Aorta (tissue), 5 donors: Measurements from ENCODE around the gene KRTAP2-4. TPM values are rescaled to one million over a fixed set of nuclear protein-coding genes. Genes with fewer than 3 reads are reported as not detected.
"Not testable (repeated sequence)": the region's sequence is repeated elsewhere in the genome, so short reads cannot be mapped to it uniquely, and the experiment has no call there.

Experiments used
- ATAC-seq: fragments of 200-7000 bp; cut with Tn5 transposase; one replicate; pipeline ENCODE4 v1.9.1; 2022; ENCODE audit warnings: moderate library complexity; ENCODE audit not compliant: low FRiP score
- DNase-seq, 2 donors: peaks; one replicate each; pipeline ENCODE4 v3.0.0-alpha.2; 2020
- H3K27ac ChIP-seq, 2 donors: one replicate each; pipeline ENCODE4 v1.5.1; 2013; ENCODE audit warnings: low read length in 2 of 2, mild to moderate bottlenecking in 2 of 2, moderate library complexity in 2 of 2, control low read depth in 1 of 2, inconsistent platforms in 1 of 2, low read depth in 1 of 2
- H3K27me3 ChIP-seq, 2 donors: one replicate each; pipeline ENCODE4 v1.6.1; 2013; ENCODE audit warnings: control low read depth in 1 of 2, low read length in 1 of 2, mild to moderate bottlenecking in 1 of 2, moderate library complexity in 1 of 2; ENCODE audit not compliant: insufficient read depth in 2 of 2, control insufficient read depth in 1 of 2
- H3K36me3 ChIP-seq, 2 donors: one replicate each; pipeline ENCODE4 v1.6.1; 2013; ENCODE audit warnings: control low read depth in 1 of 2, low read length in 1 of 2, mild to moderate bottlenecking in 1 of 2; ENCODE audit not compliant: insufficient read depth in 2 of 2, control insufficient read depth in 1 of 2
- H3K4me1 ChIP-seq, 2 donors: one replicate each; pipeline ENCODE4 v1.6.1; 2013; ENCODE audit warnings: low read length in 2 of 2, control low read depth in 1 of 2, mild to moderate bottlenecking in 1 of 2, moderate library complexity in 1 of 2; ENCODE audit not compliant: insufficient read depth in 2 of 2, control insufficient read depth in 1 of 2
- H3K4me3 ChIP-seq, 2 donors: one replicate each; pipeline ENCODE4 v1.5.1; 2013; ENCODE audit warnings: low read length in 2 of 2, control low read depth in 1 of 2, mild to moderate bottlenecking in 1 of 2
- H3K9me3 ChIP-seq: one replicate; pipeline ENCODE4 v1.6.1; 2013; ENCODE audit warnings: mild to moderate bottlenecking, low read length; ENCODE audit not compliant: control insufficient read depth
- WGBS, 2 donors: extraction: QIAGEN DNeasy Blood & Tissue Kit; methylation state at CpG; one replicate each; pipeline ENCODE4 v1.1.7; 2013; 5-methylcytosine and 5-hydroxymethylcytosine counted together
- intact Hi-C, 2 donors: fragments of 100-400 bp; cut with DNase I; formaldehyde crosslinking; loops; one replicate each; pipeline versions ENCODE4 v1.14.2 to v1.15.0; 2022
- polyA plus RNA-seq, 2 donors: library from polyadenylated mRNA; stranded (reverse); fragments of 200-250 nt; gene quantifications; one replicate each; pipeline ENCODE4 v1.2.3, GENCODE V29; 2013
- total RNA-seq, 2 donors: library from RNA; stranded (reverse); fragmentation: NEBNext Ultra II Directional; extraction: Animal tissue kit (Norgen Biotek cat#: 25700); gene quantifications; one replicate each; pipeline ENCODE4 v1.2.1, GENCODE V29; 2021
- donor health status: healthy with polysubstance abuse.
- donor health status: Bipolar disorder and iron deficiency.
- donor health status: DM: no; HTN: no; CAD: no.
- donor health status: DM: no; HTN: no; CAD: no.
- donor health status: DM: yes; HTN: yes; CAD: no.

KRTAP2-4 gene
- total and polyA plus RNA-seq, 4 donors = not detected

DNA sequence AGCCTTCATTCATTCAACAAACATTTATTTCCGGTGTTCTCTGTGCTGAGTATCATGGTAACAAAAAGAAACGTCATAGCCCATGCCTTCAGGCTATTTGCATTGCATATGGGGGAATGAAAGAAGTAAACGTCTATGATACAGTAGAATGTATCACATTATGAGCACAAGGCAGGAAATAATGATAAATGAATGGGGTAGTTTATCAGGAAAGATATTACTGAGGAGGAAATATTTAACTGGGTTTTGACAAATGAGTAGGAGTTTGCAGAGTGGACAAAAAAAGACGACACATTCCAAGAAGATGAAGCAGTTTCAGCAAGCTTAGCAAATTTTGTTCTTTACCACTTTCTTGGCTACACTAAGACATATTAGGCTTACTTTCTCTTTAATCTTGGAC is 16.9 kb upstream of the KRTAP2-4 start:
- intact Hi-C loops = no loop called here
- H3K4me1 ChIP-seq = no peaks in the 10 kb centered on the region
- ATAC-seq = no peak
- no peak overlapping the region for H3K27ac ChIP-seq
- H3K36me3 ChIP-seq = no peaks in the 10 kb centered on the region
- H3K27me3 ChIP-seq = no peaks in the 10 kb centered on the region
- H3K9me3 ChIP-seq = no peaks in the 10 kb centered on the region
- no peak for DNase-seq
- 40 to 48% methylated on average over 4 of the region's 4 CpGs for WGBS, 2 donors
- H3K4me3 ChIP-seq = no peak overlapping the region

DNA sequence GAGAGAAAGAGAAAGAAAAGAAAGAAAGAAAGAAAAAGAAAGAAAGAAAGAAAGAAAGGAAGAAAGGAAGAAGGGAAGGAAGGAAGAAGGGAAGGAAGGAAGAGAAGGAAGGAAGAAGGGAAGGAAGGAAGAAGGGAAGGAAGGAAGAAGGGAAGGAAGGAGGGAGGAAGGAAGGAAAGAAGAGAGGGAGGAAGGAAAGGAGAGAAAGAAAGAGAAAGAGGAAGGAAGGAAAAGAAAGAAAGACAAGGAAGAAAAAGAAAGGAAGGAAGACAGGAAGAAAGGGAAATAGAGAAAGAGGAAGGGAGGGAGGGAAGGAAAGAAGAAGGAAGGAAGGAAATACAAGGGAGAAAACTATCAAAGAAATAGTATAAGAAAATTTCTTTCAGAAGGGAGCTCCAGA is 11.1 kb upstream of the KRTAP2-4 start:
- intact Hi-C loops = no loop called here
- Histone ChIP-seq H3K4me3 (no peak overlapping the region), H3K36me3 (no peaks in the 10 kb centered on the region), H3K4me1 (no peaks in the 10 kb centered on the region), H3K27me3 (no peaks in the 10 kb centered on the region), H3K27ac (no peak overlapping the region), H3K9me3 (no peaks in the 10 kb centered on the region)
- ATAC-seq = no peak
- no peak for DNase-seq

DNA sequence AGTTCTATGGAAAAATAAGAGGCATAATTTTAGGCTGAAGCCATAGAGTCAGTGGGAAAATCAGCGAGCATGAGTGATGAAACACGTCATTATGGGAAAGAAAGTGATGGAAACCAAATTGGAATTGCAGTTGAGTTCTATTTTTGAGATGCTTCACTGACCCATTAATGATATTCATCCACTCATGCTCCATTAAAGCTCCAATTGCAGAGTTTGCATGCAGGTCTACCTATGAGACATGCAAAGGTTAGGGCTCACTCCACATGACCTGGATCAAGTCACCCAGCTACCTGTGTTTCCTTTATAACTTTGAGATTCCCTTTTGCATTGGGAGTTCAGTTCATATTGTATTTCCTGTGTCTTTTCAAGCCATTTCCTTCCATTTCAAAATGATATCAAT is 8.0 kb upstream of the KRTAP2-4 start:
- 84% methylated on average over 2 of the region's 2 CpGs for WGBS, 2 donors
- intact Hi-C loops = no loop called here
- ATAC-seq (no peak), DNase-seq (no peak)
- no peaks in the 10 kb centered on the region for H3K36me3 ChIP-seq
- H3K4me1 ChIP-seq = no peaks in the 10 kb centered on the region
- no peak overlapping the region for H3K27ac ChIP-seq
- H3K27me3 ChIP-seq = no peaks in the 10 kb centered on the region
- H3K9me3 ChIP-seq = no peaks in the 10 kb centered on the region
- no peak overlapping the region for H3K4me3 ChIP-seq

DNA sequence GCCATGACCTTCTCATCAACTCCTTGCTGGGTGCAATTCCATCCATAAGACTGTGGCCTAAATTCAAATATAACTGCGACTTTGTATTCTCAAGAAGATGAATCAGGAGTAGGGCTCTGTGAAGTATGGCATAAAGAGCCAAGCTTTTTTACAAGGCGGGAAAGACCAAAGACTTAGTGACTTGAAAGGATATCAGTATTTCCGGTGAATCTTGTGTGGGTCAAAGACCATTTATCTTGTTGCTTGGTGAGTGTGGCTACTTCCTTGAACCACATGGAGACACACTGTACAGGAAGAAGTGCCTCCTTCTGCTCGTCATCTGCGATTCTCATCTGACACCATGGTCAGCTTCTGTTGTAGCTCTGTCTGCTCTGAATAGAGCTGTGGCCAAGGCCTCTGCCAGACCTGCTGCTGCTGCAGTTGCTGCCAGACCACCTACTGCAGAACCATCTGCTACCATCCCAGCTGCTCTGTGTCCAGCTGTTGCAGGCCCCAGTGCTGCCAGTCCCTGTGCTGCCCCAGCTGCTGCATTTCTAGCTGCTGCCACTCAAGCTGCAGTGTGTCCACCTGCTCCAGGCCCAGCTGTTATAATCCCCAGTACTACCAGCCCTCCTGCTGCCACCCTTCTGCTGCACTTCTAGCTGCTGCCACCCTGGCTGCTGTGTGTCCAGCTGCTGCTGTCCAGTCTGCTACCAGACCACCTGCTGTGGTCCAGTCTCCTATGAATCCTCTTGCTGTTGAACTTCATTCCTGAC is 6.1 kb upstream of the KRTAP2-4 start:
- intact Hi-C loops = no loop called here
- H3K36me3 ChIP-seq = no peaks in the 10 kb centered on the region
- no peak overlapping the region for H3K27ac ChIP-seq
- WGBS, 2 donors = 90% methylated on average over 5 of the region's 5 CpGs
- no peak overlapping the region for H3K4me3 ChIP-seq
- ATAC-seq (no peak), DNase-seq (no peak)
- H3K27me3 ChIP-seq = no peaks in the 10 kb centered on the region
- no peaks in the 10 kb centered on the region for H3K4me1 ChIP-seq
- no peaks in the 10 kb centered on the region for H3K9me3 ChIP-seq

DNA sequence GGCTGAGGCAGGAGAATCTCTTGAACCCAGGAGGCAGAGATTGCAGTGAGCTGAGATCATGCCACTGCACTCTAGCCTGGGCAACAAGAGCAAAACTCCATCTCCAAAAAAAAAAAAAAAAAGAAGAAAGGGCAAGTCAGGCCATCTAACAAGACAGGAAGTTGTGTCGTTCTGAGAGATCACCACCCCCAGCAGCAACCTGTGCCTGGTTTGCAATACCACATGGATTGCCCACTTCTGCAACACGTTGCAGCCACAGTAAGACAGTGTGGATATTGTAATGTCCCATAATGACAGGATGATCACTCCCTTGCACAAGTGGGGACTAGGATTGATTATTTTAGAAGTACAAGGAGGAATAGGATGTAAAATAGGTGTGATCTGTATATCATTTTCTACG is 3.4 kb upstream of the KRTAP2-4 start:
- Histone ChIP-seq H3K9me3 (no peaks in the 10 kb centered on the region), H3K4me1 (no peaks in the 10 kb centered on the region), H3K27me3 (no peaks in the 10 kb centered on the region), H3K4me3 (no peak overlapping the region), H3K36me3 (no peaks in the 10 kb centered on the region), H3K27ac (no peak overlapping the region)
- WGBS, 2 donors = 76 to 78% methylated on average over 3 of the region's 3 CpGs
- ATAC-seq (no peak), DNase-seq (no peak)
- intact Hi-C loops = no loop called here

DNA sequence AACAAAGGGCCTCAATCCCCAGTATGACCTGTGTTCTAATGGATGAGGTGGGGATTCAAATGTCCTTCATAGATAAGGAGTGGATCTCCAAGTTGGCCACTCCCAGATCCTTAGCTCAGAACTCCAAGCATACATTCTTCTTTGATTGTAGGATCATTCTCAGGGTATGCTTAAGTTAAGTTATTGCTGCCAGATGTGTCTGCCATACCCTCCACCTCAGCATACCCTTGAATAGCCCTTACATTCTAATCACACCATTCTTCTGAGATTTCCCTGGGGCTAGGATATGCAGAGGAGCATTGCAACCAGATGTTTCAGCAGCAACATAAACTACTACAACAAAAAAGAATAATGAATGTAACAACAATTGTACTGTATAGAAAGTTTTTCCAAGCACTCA is 1.6 kb upstream of the KRTAP2-4 start:
- no peaks in the 10 kb centered on the region for H3K9me3 ChIP-seq
- ATAC-seq = no peak
- intact Hi-C loops = no loop called here
- DNase-seq = no peak
- no peak overlapping the region for H3K4me3 ChIP-seq
- no peaks in the 10 kb centered on the region for H3K4me1 ChIP-seq
- H3K27me3 ChIP-seq = no peaks in the 10 kb centered on the region
- H3K27ac ChIP-seq = no peak overlapping the region
- no peaks in the 10 kb centered on the region for H3K36me3 ChIP-seq

DNA sequence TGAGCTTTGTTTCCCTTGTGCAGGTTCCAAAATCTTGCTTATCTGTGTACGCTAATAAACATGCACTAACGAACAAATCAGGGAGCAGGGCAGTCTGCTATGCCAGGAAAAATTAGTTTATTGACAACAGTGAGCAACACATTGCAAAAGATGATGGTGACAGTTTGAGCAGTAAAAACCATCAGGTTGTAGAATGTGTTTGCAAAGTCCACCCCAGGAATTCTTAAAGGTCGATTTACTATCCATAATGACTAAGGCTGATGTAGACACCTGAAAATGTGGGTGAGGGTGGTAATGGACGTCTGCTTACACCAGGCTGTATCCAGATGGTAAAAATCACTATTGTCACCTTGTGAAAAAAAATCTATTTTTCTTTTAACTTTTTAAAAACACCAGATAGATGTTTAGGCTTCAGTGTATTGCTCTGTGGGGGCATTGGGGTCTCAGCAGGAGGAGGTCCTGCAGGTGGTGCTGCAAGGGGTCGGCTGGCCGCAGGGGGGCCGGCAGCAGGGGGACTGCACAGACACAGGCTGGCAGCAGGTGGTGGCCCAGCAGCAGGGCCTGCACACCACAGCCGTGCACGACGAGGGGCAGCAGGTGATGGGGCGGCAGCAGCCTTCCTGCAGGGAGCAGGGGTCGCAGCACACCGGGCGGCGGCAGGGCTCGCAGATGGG is 526 bp downstream of the KRTAP2-4 start:
- intact Hi-C loops, ATAC-seq, H3K36me3 ChIP-seq, H3K27me3 ChIP-seq, H3K27ac ChIP-seq, H3K4me1 ChIP-seq, H3K9me3 ChIP-seq, DNase-seq, H3K4me3 ChIP-seq: not testable (repeated sequence)
- 68 to 74% methylated on average over 6 to 7 of the region's 16 CpGs for WGBS, 2 donors

DNA sequence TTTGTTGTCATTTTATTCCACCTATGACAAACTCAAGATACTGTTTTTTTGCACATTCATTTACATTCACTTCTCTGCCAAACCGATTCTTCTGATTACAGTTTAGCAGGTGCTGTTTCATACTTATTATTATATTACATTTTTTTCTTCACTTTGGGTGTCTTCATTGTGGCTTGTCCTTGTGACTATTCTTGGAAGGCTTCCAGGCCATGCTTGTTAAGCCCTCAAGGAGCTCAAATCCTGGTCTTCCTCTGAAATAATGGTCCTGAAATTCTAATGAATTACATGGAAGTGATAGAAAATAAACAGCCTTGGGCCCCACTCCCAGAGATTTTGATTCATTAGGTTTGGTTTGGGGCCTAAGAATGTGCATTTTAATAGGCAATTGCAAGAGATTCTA is 1.4 kb downstream of the KRTAP2-4 start:
- ATAC-seq (no peak), DNase-seq (no peak)
- Histone ChIP-seq H3K9me3 (no peaks in the 10 kb centered on the region), H3K4me3 (no peak overlapping the region), H3K4me1 (no peaks in the 10 kb centered on the region), H3K27me3 (no peaks in the 10 kb centered on the region), H3K36me3 (no peaks in the 10 kb centered on the region), H3K27ac (no peak overlapping the region)
- 88 to 93% methylated on average over 1 of the region's 1 CpG for WGBS, 2 donors
- intact Hi-C loops = no loop called here

DNA sequence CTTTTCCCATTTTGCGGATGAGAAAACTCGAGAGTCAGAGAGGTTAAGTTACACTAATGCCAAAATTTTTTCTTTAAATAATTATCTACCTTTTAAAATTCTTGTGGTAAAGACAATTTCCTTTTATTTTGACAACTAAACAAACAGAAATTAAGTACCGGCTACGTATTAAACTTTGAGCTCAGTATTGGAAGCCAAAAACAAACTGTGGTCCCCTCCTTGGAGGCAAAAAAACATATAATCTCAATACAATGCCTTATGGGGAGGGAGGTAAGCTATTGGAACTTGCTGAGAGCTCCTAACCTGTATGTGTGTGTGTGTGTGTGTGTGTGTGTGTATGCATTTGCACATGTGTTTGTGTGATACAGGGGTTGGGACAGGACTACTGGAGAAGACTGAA is 2.2 kb downstream of the KRTAP2-4 start:
- no peak for DNase-seq
- Histone ChIP-seq H3K4me3 (no peak overlapping the region), H3K4me1 (no peaks in the 10 kb centered on the region), H3K27ac (no peak overlapping the region), H3K27me3 (no peaks in the 10 kb centered on the region), H3K9me3 (no peaks in the 10 kb centered on the region), H3K36me3 (no peaks in the 10 kb centered on the region)
- intact Hi-C loops = no loop called here
- WGBS, 2 donors = 89 to 90% methylated on average over 4 of the region's 4 CpGs
- no peak for ATAC-seq
